COR-L47 (cell line): ENCODE results near the gene PLXNB3.
A peak's percentile ranks its signal among the peaks of the same experiment; 100 is the strongest.

ENCODE experiments used
- DNase-seq: peaks from one replicate; lab custom pipeline; 2025; lab: John Stamatoyannopoulos, UW

The PLXNB3 gene

GRCh38 chrX:153774576-153775292 lies 10.7 kb downstream of the PLXNB3 start:
- DNase-seq, result no peak

DNA sequence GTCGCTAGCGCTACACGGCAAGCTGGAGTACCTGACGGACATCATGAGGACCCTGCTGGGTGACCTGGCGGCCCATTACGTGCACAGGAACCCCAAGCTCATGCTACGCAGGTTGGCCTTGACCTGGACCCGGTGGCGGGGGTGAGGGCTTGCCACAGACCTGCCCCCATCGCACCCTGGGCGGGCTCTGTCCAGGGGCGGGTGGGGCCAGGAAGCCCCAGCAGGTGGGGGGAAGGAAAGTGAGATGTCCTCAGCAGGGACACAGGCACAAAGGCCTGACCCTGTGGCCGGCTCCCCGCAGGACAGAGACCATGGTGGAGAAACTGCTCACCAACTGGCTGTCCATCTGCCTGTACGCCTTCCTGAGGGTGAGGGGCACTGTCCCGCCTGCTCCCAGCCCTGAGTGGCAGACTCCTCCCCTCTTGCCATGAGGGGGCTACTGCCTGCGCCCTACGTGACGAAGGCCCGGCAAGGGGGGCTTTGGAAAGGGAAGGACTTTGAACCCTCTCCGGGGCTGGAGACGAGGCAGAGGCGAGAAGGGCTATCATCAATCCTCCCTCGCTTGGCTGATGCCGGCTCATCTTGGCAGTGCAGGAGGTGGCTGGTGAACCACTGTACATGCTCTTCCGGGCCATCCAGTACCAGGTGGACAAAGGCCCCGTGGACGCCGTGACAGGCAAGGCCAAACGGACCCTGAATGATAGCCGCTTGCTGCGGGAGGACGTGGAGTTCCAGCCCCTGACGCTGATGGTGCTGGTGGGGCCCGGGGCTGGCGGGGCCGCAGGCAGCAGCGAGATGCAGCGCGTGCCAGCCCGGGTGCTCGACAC lies 11.5 kb downstream of the PLXNB3 start:
- DNase-seq, result no peak

GRCh38 chrX:153776120-153776599 lies 12.1 kb downstream of the PLXNB3 start:
- no peak for DNase-seq

- no peak for DNase-seq
Observed at GRCh38 chrX:153776611-153777045, 12.6 kb downstream of the PLXNB3 start.

DNA sequence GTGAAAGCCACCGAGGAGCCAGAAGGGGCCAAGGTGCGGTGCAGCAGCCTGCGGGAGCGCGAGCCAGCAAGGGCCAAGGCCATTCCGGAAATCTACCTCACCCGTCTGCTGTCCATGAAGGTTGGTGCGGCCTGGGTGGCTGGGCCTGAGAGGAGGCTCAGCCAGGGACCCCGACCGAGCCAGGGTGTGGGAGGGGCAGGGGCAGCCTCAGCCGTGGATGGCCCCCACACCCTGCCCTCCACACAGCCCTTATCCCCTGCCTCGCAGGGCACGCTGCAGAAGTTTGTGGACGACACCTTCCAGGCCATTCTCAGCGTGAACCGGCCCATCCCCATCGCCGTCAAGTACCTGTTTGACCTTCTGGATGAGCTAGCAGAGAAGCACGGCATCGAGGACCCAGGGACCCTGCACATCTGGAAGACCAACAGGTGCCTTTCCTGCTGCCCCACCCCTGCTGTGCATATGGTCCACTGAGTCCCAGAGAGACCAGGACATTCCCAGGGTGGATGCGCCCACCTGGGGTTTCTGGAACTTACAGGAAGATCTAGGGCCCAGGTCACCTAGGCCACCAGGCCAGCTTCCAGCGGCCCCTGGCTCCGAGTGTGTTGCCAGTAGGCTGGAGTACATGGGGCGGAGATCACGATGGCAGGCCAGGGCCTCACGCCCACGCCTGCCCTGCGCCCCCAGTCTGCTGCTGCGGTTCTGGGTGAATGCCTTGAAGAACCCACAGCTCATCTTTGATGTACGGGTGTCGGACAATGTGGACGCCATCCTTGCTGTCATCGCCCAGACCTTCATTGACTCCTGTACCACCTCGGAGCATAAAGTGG lies 13.4 kb downstream of the PLXNB3 start:
- no peak for DNase-seq

- no peak for DNase-seq
Observed at GRCh38 chrX:153778181-153778580, 14.1 kb downstream of the PLXNB3 start.

- no peak for DNase-seq
Observed at GRCh38 chrX:153778684-153779101, 14.6 kb downstream of the PLXNB3 start.

- no peak for DNase-seq
Observed at GRCh38 chrX:153779891-153780677, 16.0 kb downstream of the PLXNB3 start.

DNA sequence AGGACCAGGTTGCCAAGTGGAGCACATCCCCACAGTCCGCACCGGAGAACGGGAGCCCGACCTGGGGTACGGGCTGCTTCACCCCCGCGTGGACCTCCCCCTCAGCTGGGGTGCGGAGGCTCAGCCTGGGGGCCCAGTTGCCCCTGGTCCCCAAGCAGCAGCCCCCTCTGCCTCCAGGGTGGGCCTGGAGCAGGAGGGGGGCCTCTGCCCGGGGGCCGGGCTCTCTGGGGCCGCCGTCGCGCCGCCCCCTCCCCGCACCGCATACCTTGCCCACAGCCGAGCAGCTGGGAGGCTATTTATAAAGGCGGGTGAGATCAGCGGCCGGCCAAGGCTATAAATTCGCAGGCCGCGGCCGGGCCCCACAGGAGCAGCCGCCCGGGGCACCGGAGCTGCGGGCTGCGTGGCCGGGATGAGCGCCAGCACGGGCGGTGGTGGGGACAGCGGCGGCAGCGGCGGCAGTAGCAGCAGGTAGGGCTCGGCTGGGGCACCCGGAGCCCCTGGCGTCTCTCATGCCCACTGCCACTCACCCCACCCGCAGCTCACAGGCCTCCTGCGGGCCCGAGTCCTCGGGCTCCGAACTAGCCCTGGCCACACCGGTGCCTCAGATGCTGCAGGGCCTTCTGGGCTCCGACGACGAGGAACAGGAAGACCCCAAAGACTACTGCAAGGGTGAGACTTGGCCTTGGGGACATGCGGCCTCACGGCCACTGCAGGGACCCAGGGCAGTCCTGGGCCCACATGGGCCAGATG lies 16.8 kb downstream of the PLXNB3 start, which contains the start of gene SRPK3:
SRPK3 (plus strand) TSS at position 364 of the 750 bp plus-strand sequence; CDS start at position 410, 46 bp downstream.
- DNase-seq, result no peak

DNA sequence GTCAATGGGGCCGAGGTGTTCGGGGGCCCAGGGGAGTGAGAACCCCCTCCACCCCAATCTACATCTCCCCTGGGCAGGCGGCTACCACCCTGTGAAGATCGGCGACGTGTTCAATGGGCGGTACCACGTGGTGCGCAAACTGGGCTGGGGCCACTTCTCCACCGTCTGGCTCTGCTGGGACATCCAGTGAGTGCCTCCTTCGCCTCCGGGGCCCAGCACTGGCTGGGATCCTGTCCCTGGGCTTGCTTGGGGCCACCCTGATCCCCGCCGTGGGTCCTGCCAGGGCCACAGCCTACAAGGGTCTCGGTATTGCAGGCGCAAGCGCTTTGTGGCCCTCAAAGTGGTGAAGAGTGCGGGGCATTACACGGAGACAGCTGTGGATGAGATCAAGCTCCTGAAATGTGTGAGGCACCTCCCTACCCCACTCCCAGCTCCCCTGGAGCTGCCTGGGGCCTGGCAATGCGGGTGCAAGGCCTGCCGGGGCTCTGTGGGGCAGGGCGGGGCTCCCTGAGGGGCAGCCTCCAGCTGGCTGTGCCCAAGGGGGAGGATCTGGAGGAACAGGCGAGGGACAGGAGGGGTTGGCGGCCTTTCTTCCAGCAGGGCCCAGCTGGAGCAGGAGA lies 17.5 kb downstream of the PLXNB3 start:
- DNase-seq, result no peak

GRCh38 chrX:153782313-153782712 lies 18.3 kb downstream of the PLXNB3 start:
- DNase-seq, result peak; percentile 91

- DNase-seq, result no peak
Observed at GRCh38 chrX:153782871-153783270, 18.8 kb downstream of the PLXNB3 start.

- DNase-seq, result no peak
Observed at GRCh38 chrX:153783378-153784013, 19.4 kb downstream of the PLXNB3 start.

GRCh38 chrX:153784325-153784967 lies 20.4 kb downstream of the PLXNB3 start:
- DNase-seq, result no peak

DNA sequence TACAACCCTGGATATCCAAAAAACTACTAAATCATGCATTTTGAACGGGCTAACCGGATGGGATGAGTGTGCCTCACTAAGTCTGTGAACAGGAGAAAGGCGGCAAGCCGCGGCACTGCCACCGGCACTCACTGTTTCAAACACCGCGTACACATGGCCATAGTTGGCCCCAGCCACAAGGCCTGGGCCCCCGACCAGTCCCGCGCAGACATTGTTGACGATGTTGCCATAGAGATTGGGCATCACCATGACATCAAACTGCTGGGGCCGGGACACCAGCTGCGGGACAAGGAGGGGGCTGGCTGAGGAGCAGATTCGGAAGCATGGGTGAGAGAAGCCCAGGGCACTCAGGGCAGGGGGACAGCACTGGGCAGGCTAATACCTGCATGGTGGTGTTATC lies 22.6 kb downstream of the PLXNB3 start:
- DNase-seq, result no peak

GRCh38 chrX:153789654-153790053 lies 25.6 kb downstream of the PLXNB3 start:
- no peak for DNase-seq

DNA sequence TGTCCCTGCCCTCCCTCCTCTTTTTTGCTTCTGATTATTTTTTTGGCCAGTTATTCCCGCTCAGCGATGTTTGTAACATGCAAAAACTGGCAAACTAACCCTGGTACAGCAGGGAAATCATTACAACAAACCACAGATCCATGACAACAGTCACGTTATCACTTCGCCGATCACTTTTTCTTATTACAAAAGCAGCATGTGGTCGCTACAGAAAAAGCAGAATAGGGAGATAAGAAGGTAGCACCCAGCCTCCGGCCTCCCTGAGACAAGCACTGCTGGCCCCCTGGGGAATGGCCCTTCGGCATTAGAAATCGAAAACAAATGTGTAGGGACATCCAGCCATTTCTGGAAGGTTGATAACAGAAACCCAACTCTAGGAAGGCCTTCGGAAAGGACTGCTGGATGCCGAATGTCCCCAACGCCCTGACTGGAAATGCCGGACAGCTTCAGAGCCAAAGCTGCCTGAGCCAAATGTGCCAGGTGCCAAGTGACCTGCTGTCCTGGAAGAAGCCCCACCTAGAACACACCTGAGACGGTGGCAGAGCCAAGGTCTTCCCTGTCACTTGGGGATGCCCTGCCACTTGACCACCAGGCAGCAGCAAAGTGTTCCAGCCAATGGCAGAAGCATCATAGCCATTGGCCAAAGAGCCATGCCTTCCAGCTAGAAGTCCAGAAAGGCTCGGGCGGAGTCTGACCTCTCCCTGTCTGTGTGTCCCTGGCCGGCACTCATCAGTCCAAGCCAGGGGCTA lies 27.2 kb downstream of the PLXNB3 start:
- DNase-seq, result no peak

GRCh38 chrX:153792368-153792767 lies 28.3 kb downstream of the PLXNB3 start:
- no peak for DNase-seq
